Osteocyte (in vitro differentiated cells): Measurements from ENCODE around the gene KIF5C. TPM values are rescaled to one million over a fixed set of nuclear protein-coding genes. Genes with fewer than 3 reads are reported as not detected.

Source experiments
- DNase-seq: peaks from one replicate; pipeline ENCODE4 v3.0.0; 2021; ENCODE audit warnings: mixed read lengths; ENCODE audit not compliant: unreplicated experiment; ENCODE audit errors: extremely low spot score
- H3K27ac Mint-ChIP-seq: one replicate; pipeline ENCODE4 v1.8.0; 2021; ENCODE audit warnings: mild to moderate bottlenecking, mixed read lengths; ENCODE audit not compliant: unreplicated experiment
- H3K27me3 Mint-ChIP-seq: one replicate; pipeline ENCODE4 v1.8.0; 2021; ENCODE audit warnings: mixed read lengths; ENCODE audit not compliant: unreplicated experiment
- H3K36me3 Mint-ChIP-seq: one replicate; pipeline ENCODE4 v1.8.0; 2021; ENCODE audit warnings: mixed read lengths; ENCODE audit not compliant: unreplicated experiment
- H3K4me1 Mint-ChIP-seq: one replicate; pipeline ENCODE4 v1.8.0; 2021; ENCODE audit warnings: mixed read lengths; ENCODE audit not compliant: unreplicated experiment
- H3K4me3 Mint-ChIP-seq: one replicate; pipeline ENCODE4 v1.8.0; 2021; ENCODE audit warnings: mild to moderate bottlenecking, moderate library complexity, mixed read lengths; ENCODE audit not compliant: unreplicated experiment
- H3K9me3 Mint-ChIP-seq: one replicate; pipeline ENCODE4 v1.8.0; 2021; ENCODE audit warnings: mixed read lengths; ENCODE audit not compliant: unreplicated experiment
- CTCF ChIP-seq: fragments of 200-600 bp; sonication (generic); IDR thresholded peaks from 2 replicates; pipeline ENCODE4 v1.5.0; 2021; ENCODE audit warnings: antibody characterized with exemption, mild to moderate bottlenecking, moderate library complexity
- total RNA-seq: library from RNA; stranded (reverse); gene quantifications from 2 replicates; pipeline ENCODE4 v1.2.1, GENCODE V29; 2021

Gene KIF5C
- total RNA-seq, 1 donor from 2014 or later, result 10.2 TPM

- TF ChIP-seq CTCF, result no peak
- no peaks in the 10 kb centered on the region for H3K4me1 Mint-ChIP-seq
- H3K9me3 Mint-ChIP-seq, result no peaks in the 10 kb centered on the region
- H3K27me3 Mint-ChIP-seq, result no peaks in the 10 kb centered on the region
- H3K4me3 Mint-ChIP-seq, result no peak overlapping the region
- no peak overlapping the region for H3K27ac Mint-ChIP-seq
- no peak for DNase-seq
- no peaks in the 10 kb centered on the region for H3K36me3 Mint-ChIP-seq
Observed at GRCh38 chr2:148993351-148993750, 118.3 kb downstream of the KIF5C start.

DNA sequence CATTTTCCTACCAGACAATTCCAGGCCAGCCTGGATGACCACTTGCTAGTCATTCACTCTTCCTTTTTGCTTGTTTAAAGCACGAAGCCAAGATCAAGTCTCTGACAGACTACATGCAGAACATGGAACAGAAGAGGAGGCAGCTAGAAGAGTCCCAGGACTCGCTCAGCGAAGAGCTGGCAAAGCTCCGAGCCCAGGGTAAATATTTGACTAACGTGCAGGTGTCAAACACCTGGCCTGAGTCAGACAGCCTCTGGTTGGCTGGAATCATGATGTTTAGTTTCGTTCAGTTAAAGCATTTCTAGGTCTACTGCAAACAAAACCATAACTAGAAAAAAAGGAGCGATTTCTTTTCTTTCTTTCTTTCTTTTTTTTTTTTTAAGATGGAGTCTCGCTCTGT, 119.3 kb downstream of the KIF5C start:
- no peak for DNase-seq
- Mint-ChIP-seq H3K4me1 (no peaks in the 10 kb centered on the region), H3K27ac (no peak overlapping the region), H3K27me3 (no peaks in the 10 kb centered on the region), H3K9me3 (no peaks in the 10 kb centered on the region), H3K4me3 (no peak overlapping the region), H3K36me3 (no peaks in the 10 kb centered on the region)
- TF ChIP-seq CTCF, result no peak

DNA sequence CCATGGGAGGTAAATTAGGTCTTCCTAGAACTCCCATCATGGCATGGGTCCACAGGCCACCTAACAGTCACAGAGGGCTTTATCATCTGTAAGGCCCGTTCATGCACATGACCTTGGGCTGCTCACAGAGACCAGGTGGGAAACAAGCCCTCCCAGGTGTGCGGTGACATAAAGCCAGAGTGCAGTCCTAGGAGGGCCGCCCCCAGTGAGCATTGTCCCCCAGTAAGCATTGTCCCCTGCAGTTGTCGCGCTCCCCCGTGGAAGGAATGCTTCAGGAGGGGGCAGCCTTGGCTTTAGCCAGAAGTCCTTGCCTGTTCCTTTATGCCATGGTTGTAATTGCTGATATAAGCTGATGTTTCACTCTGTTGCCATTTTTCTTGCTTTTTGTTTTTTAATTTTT, 121.8 kb downstream of the KIF5C start:
- H3K36me3 Mint-ChIP-seq, result peaks cover 5% of the 10 kb centered on the region
- peaks cover 11% of the 10 kb centered on the region for H3K4me1 Mint-ChIP-seq
- H3K9me3 Mint-ChIP-seq, result no peaks in the 10 kb centered on the region
- no peak overlapping the region for H3K27ac Mint-ChIP-seq
- TF ChIP-seq CTCF, result no peak
- DNase-seq, result no peak
- no peak overlapping the region for H3K4me3 Mint-ChIP-seq
- H3K27me3 Mint-ChIP-seq, result no peaks in the 10 kb centered on the region

DNA sequence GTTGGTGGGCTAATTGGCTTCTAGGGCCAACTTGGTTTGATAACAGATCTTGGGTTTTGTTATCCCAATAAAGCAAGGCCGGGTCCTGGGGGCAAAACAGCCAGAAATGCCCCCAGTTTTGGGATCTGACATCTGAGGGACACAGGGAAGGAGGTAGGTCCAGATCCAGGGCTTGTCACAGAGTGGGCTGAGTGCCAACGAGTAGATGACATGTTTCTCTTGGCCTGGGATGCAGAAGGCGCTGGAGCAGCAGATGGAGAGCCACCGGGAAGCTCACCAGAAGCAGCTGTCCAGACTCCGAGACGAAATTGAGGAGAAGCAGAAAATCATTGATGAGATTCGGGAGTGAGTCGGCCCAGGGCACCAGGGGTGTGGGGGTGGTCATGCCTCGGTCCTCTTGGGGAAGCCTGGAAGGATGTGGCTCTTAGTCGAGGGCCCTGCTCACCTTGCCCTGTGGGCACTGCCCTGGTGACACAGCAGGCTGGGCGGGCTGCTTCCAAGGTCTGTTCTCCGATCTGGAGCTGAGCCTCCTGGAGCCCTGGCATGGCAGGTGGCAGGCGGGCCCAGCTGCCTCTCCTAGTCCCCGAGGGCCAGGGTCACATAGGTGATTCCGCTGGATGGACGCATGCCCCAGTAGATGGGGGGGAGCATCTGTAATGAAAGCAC, 123.3 kb downstream of the KIF5C start:
- Mint-ChIP-seq H3K27ac (no peak overlapping the region), H3K36me3 (peaks cover 11% of the 10 kb centered on the region), H3K4me3 (no peak overlapping the region), H3K4me1 (peaks cover 15% of the 10 kb centered on the region), H3K27me3 (no peaks in the 10 kb centered on the region), H3K9me3 (no peaks in the 10 kb centered on the region)
- DNase-seq, result no peak
- no peak for TF ChIP-seq CTCF

GRCh38 chr2:148998831-148999200, 123.8 kb downstream of the KIF5C start:
- Mint-ChIP-seq H3K9me3 (no peaks in the 10 kb centered on the region), H3K27me3 (no peaks in the 10 kb centered on the region), H3K36me3 (peaks cover 11% of the 10 kb centered on the region), H3K27ac (no peak overlapping the region), H3K4me1 (peaks cover 20% of the 10 kb centered on the region), H3K4me3 (no peak overlapping the region)
- DNase-seq, result no peak
- TF ChIP-seq CTCF, result no peak
